H1 (cell line): ENCODE measurements around the gene ADCY5. TPM values are rescaled to one million over a fixed set of nuclear protein-coding genes. Genes with fewer than 3 reads are reported as not detected.

Experiments
- CTCF ChIA-PET: fragments of 300-600 bp; sonication (Branson Sonifier 250); formaldehyde crosslinking; loops from one replicate; lab custom pipeline; 2021; ENCODE audit not compliant: partially characterized antibody; lab: Charles Lee
- POLR2A ChIA-PET: fragments of 300-600 bp; sonication (Branson Sonifier 250); formaldehyde crosslinking; loops from one replicate; lab custom pipeline; 2021; ENCODE audit warnings: inconsistent platforms; ENCODE audit not compliant: partially characterized antibody; lab: Charles Lee
- DNase-seq, 2 experiments: peaks; one replicate each; pipeline versions ENCODE4 v3.0.0 to v3.0.0-alpha.2; 2010 to 2022; ENCODE audit warnings: low spot score in 2 of 2, low read depth in 1 of 2, mixed read lengths in 1 of 2
- FAIRE-seq: peaks from 2 replicates; lab custom pipeline; 2011; peaks lifted over from hg19 to GRCh38; lab: Jason Lieb, UNC
- H2AFZ ChIP-seq: 2 replicates; pipeline ENCODE4 v1.8.1; 2012; ENCODE audit warnings: low read length, inconsistent platforms
- H2AK5ac ChIP-seq: 2 replicates; pipeline ENCODE4 v1.6.1; 2013; ENCODE audit warnings: low read depth, low read length
- H2BK120ac ChIP-seq: replicated peaks from 2 replicates; pipeline ENCODE3; 2013; ENCODE audit warnings: low read depth, low read length, inconsistent platforms
- H2BK12ac ChIP-seq: 2 replicates; pipeline ENCODE4 v1.6.1; 2013; ENCODE audit warnings: low read depth, low read length
- H2BK15ac ChIP-seq: 2 replicates; pipeline ENCODE4 v1.6.1; 2013; ENCODE audit warnings: low read length
- H2BK20ac ChIP-seq: 2 replicates; pipeline ENCODE4 v1.6.1; 2013; ENCODE audit warnings: low read length
- H2BK5ac ChIP-seq: 2 replicates; pipeline ENCODE4 v1.6.1; 2013; ENCODE audit warnings: low read depth, low read length
- H3K14ac ChIP-seq: 2 replicates; pipeline ENCODE4 v1.6.1; 2013; ENCODE audit warnings: inconsistent platforms; ENCODE audit not compliant: insufficient read length
- H3K18ac ChIP-seq: 2 replicates; pipeline ENCODE4 v1.6.1; 2013; ENCODE audit warnings: low read length; ENCODE audit errors: extremely low read depth
- H3K23ac ChIP-seq: 2 replicates; pipeline ENCODE4 v1.6.1; 2013; ENCODE audit warnings: inconsistent platforms; ENCODE audit not compliant: insufficient read length
- H3K23me2 ChIP-seq: 2 replicates; pipeline ENCODE4 v1.6.1; 2013; ENCODE audit warnings: low read depth, low read length
- H3K27ac ChIP-seq: 2 replicates; pipeline ENCODE4 v1.6.1; 2011; ENCODE audit warnings: low read depth, low read length, inconsistent platforms
- H3K27me3 ChIP-seq, 4 experiments: replicated peaks in 1 of 4; 1 replicate in 1 of 4; 2 replicates in 3 of 4; pipeline versions ENCODE4 v1.6.1 to v1.8.1; 2011 to 2013; ENCODE audit warnings: low read length in 3 of 4, mild to moderate bottlenecking in 3 of 4, inconsistent platforms in 2 of 4, mixed read lengths in 2 of 4, moderate library complexity in 1 of 4; ENCODE audit not compliant: control insufficient read depth in 3 of 4, insufficient read depth in 3 of 4; ENCODE audit errors: extremely low read depth in 1 of 4
- H3K36me3 ChIP-seq, 4 experiments: 2 replicates each; pipeline versions ENCODE4 v1.6.1 to v1.8.1; 2011 to 2013; ENCODE audit warnings: mild to moderate bottlenecking in 4 of 4, low read length in 3 of 4, moderate library complexity in 2 of 4, control low read depth in 1 of 4, inconsistent platforms in 1 of 4; ENCODE audit not compliant: insufficient read depth in 4 of 4, control insufficient read depth in 2 of 4
- H3K4ac ChIP-seq: replicated peaks from 2 replicates; pipeline ENCODE3; 2013; ENCODE audit warnings: low read length, low read depth, mixed read lengths, inconsistent platforms; ENCODE audit not compliant: insufficient read length
- H3K4me1 ChIP-seq, 4 experiments: replicated peaks in 1 of 4; 1 replicate in 1 of 4; 2 replicates in 3 of 4; pipeline versions ENCODE4 v1.6.1 to v1.8.1; 2011 to 2013; ENCODE audit warnings: low read length in 3 of 4, inconsistent platforms in 2 of 4, mixed read lengths in 1 of 4; ENCODE audit not compliant: insufficient read depth in 4 of 4, control insufficient read depth in 3 of 4
- H3K4me2 ChIP-seq, 2 experiments: 2 replicates each; pipeline versions ENCODE4 v1.6.1 to v1.8.1; 2011 to 2013; ENCODE audit warnings: low read depth in 2 of 2, low read length in 2 of 2, control low read depth in 1 of 2, inconsistent platforms in 1 of 2, mild to moderate bottlenecking in 1 of 2; ENCODE audit not compliant: insufficient read depth in 1 of 2
- H3K4me3 ChIP-seq, 4 experiments: fragments of 200-600, 300-600 bp in 1 of 4; sonication (generic), shearing (Covaris generic), sonication (Bioruptor Twin) in 1 of 4; 2 replicates each; pipeline versions ENCODE4 v1.5.1 to v1.8.1; 2011 to 2016; ENCODE audit warnings: low read length in 4 of 4, low read depth in 3 of 4, control low read depth in 2 of 4, inconsistent platforms in 2 of 4, mild to moderate bottlenecking in 2 of 4, mixed read lengths in 1 of 4, moderate library complexity in 1 of 4; ENCODE audit not compliant: insufficient read depth in 2 of 4; ENCODE audit errors: extremely low read depth in 1 of 4
- H3K56ac ChIP-seq: replicated peaks from 2 replicates; pipeline ENCODE3; 2013; ENCODE audit warnings: low read depth, mild to moderate bottlenecking, mixed read lengths, low read length, inconsistent platforms; ENCODE audit not compliant: insufficient read length
- H3K79me1 ChIP-seq: 2 replicates; pipeline ENCODE4 v1.6.1; 2013; ENCODE audit warnings: low read depth, low read length, control low read depth
- H3K79me2 ChIP-seq, 2 experiments: 2 replicates each; pipeline versions ENCODE4 v1.6.1 to v1.8.1; 2012 to 2013; ENCODE audit warnings: low read length in 2 of 2, mild to moderate bottlenecking in 2 of 2, inconsistent platforms in 1 of 2; ENCODE audit not compliant: insufficient read depth in 2 of 2, control insufficient read depth in 1 of 2
- H3K9ac ChIP-seq, 4 experiments: replicated peaks in 1 of 4; 1 replicate in 1 of 4; 2 replicates in 3 of 4; pipeline versions ENCODE4 v1.6.1 to v1.8.1; 2011 to 2013; ENCODE audit warnings: low read depth in 3 of 4, low read length in 3 of 4, control low read depth in 2 of 4, mild to moderate bottlenecking in 2 of 4, moderate library complexity in 2 of 4, inconsistent platforms in 1 of 4; ENCODE audit errors: extremely low read depth in 1 of 4
- H3K9me3 ChIP-seq, 2 experiments: 2 replicates each; pipeline versions ENCODE4 v1.6.1 to v1.8.1; 2012 to 2013; ENCODE audit warnings: mild to moderate bottlenecking in 2 of 2, moderate library complexity in 2 of 2, control low read depth in 1 of 2, inconsistent platforms in 1 of 2, low read depth in 1 of 2, low read length in 1 of 2, mixed read lengths in 1 of 2; ENCODE audit not compliant: insufficient read depth in 2 of 2
- H4K20me1 ChIP-seq, 2 experiments: replicated peaks in 1 of 2; 2 replicates each; pipeline versions ENCODE3 to v1.8.1; 2011 to 2013; ENCODE audit warnings: inconsistent platforms in 2 of 2, low read length in 2 of 2, mild to moderate bottlenecking in 1 of 2; ENCODE audit not compliant: insufficient read depth in 2 of 2, control insufficient read depth in 1 of 2
- H4K5ac ChIP-seq: 2 replicates; pipeline ENCODE4 v1.6.1; 2013; ENCODE audit warnings: low read length, low read depth, mixed read lengths, inconsistent platforms; ENCODE audit not compliant: insufficient read length
- H4K8ac ChIP-seq: 2 replicates; pipeline ENCODE4 v1.8.0; 2013; ENCODE audit warnings: mild to moderate bottlenecking, moderate library complexity, low read length, inconsistent platforms; ENCODE audit not compliant: insufficient read depth; ENCODE audit errors: extremely low read depth
- H4K91ac ChIP-seq: replicated peaks from 2 replicates; pipeline ENCODE3; 2013; ENCODE audit warnings: low read length, mixed read lengths, inconsistent platforms; ENCODE audit not compliant: insufficient read length
- BCL11A ChIP-seq, 2 experiments: IDR thresholded peaks; one replicate each; pipeline ENCODE4 v1.6.1; 2011; ENCODE audit warnings: low read depth in 2 of 2, low read length in 2 of 2, mild to moderate bottlenecking in 2 of 2
- CHD1 ChIP-seq: IDR thresholded peaks from 2 replicates; pipeline ENCODE4 v1.6.1; 2012; ENCODE audit warnings: low read depth, low read length, improper control_type of control experiment
- MAFK ChIP-seq: IDR thresholded peaks from 2 replicates; pipeline ENCODE4 v1.6.1; 2012; ENCODE audit warnings: low read depth, mild to moderate bottlenecking, improper control_type of control experiment, low read length
- NRF1 ChIP-seq: IDR thresholded peaks from 2 replicates; pipeline ENCODE4 v1.6.1; 2011; ENCODE audit warnings: mild to moderate bottlenecking, low read depth, low read length, improper control_type of control experiment
- POLR2AphosphoS5 ChIP-seq: IDR thresholded peaks from 2 replicates; pipeline ENCODE4 v1.6.1; 2011; ENCODE audit warnings: low read depth, low read length
- POU5F1 ChIP-seq: IDR thresholded peaks from 2 replicates; pipeline ENCODE4 v1.6.1; 2011; ENCODE audit warnings: low read depth, mild to moderate bottlenecking, low read length, moderate library complexity
- RNF2 ChIP-seq: fragments of 200-900, 300-1000 bp; sonication (generic); IDR thresholded peaks from 2 replicates; pipeline ENCODE4 v1.7.1; 2016; ENCODE audit warnings: borderline replicate concordance, low read depth, mild to moderate bottlenecking, antibody characterized with exemption, low read length; ENCODE audit not compliant: poor library complexity, severe bottlenecking; ENCODE audit errors: missing control alignments
- SIN3A ChIP-seq, 2 experiments: IDR thresholded peaks in 1 of 2; conservative IDR thresholded peaks in 1 of 2; 2 replicates each; pipeline ENCODE4 v1.6.1; 2011 to 2012; ENCODE audit warnings: low read length in 2 of 2, improper control_type of control experiment in 1 of 2, low read depth in 1 of 2, mild to moderate bottlenecking in 1 of 2
- SP1 ChIP-seq: IDR thresholded peaks from 2 replicates; pipeline ENCODE4 v1.6.1; 2011; ENCODE audit warnings: low read depth, low read length
- SP4 ChIP-seq: IDR thresholded peaks from 2 replicates; pipeline ENCODE4 v1.6.1; 2012; ENCODE audit warnings: low read length, inconsistent platforms
- SRF ChIP-seq: IDR thresholded peaks from 2 replicates; pipeline ENCODE4 v1.6.1; 2011; ENCODE audit warnings: mild to moderate bottlenecking, low read depth, low read length, moderate library complexity
- TEAD4 ChIP-seq: IDR thresholded peaks from 2 replicates; pipeline ENCODE4 v1.6.1; 2012; ENCODE audit warnings: low read depth, low read length, inconsistent platforms, mixed read lengths
- YY1 ChIP-seq: IDR thresholded peaks from 2 replicates; pipeline ENCODE4 v1.6.1; 2011; ENCODE audit warnings: low read depth, mild to moderate bottlenecking, low read length
- WGBS, 2 experiments: shearing (Covaris generic) in 1 of 2; methylation state at CpG; one replicate each; pipeline versions ENCODE4 v1.1.6 to v1.1.7; 2013 to 2015; ENCODE audit warnings: low lambda C conversion rate in 2 of 2, mixed read lengths in 2 of 2, inconsistent platforms in 1 of 2, low coverage in 1 of 2, missing lambda C conversion rate in 1 of 2; ENCODE audit not compliant: insufficient replicate concordance in 2 of 2, insufficient coverage in 1 of 2, insufficient read length in 1 of 2; ENCODE audit errors: extremely low coverage in 1 of 2, missing lambda C conversion rate in 1 of 2; 5-methylcytosine and 5-hydroxymethylcytosine counted together
- polyA plus RNA-seq, 7 experiments: library from polyadenylated mRNA; depleted of rRNA in 3 of 7; stranded (reverse) in 5 of 7; unstranded in 2 of 7; fragments of >200 nt in 5 of 7; fragments of 200-250 nt in 2 of 7; gene quantifications; 1 replicate in 5 of 7; 2 replicates in 1 of 7; 4 replicates in 1 of 7; pipeline versions ENCODE4 v1.2.1 to v1.2.3, GENCODE V29; 2011 to 2013; ENCODE audit warnings: missing spikeins in 2 of 7, mixed read lengths in 2 of 7
- total RNA-seq: library from RNA; stranded (reverse); fragmentation: NEBNext Ultra II Directional; extraction: Animal tissue kit (Norgen Biotek cat#: 25700); gene quantifications from 2 replicates; pipeline ENCODE4 v1.2.1, GENCODE V29; 2021
- TF ChIP-seq, protein P1 (sequence below): IDR thresholded peaks from 2 replicates; pipeline ENCODE4 v1.6.1; 2012; ENCODE audit warnings: inconsistent platforms

The ADCY5 gene
- total and polyA plus RNA-seq, 2 of the 8 experiments (the other 6 are each of a cell fraction or from before 2014, with no cell fraction given) = 18.9 to 40.8 TPM

DNA sequence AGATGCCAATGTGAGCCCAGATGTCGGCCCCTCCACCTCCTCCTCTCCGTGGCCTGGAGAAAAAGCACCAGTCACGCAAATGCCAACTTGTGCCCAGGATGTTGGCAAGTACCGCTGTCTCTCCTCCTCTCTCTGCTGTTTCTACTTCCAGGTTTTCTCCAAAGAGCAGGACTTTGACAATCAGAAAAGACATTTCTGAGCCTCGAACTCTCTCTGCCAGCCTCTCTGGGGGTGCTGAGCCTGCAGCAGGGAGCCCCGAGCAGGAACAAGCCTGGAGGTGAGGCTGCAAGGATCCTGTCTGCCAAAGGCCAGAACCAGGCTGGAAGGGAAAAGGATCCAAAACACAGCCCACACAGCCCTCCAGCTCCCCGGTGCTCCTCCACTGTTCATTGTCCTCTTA, 157.5 kb downstream of the ADCY5 start:
- Histone ChIP-seq H3K27ac (no peak overlapping the region), H2BK120ac (no peak overlapping the region), H2AFZ (no peak overlapping the region), H3K4me2 (no peak overlapping the region), H4K8ac (no peak overlapping the region), H3K14ac (no peak overlapping the region), H3K9me3 (no peaks in the 10 kb centered on the region), H3K56ac (no peak overlapping the region), H3K79me2 (no peaks in the 10 kb centered on the region), H3K23ac (no peak overlapping the region), H3K36me3 (peaks cover 5 to 19% (median 13%) of the 10 kb centered on the region in 4 experiments; a peak in 7 of 8 replicates), H3K4me3 (no peak overlapping the region), H4K5ac (no peak overlapping the region), H2BK20ac (no peak overlapping the region), H3K18ac (no peak overlapping the region), H3K4me1 (peaks cover 0 to 2% (median 0%) of the 10 kb centered on the region in 4 experiments; a peak in 1 of 7 replicates), H3K9ac (no peak overlapping the region), H4K20me1 (peaks cover 4 to 14% of the 10 kb centered on the region in 2 experiments), H3K79me1 (no peaks in the 10 kb centered on the region), H2BK12ac (no peak overlapping the region), H3K4ac (no peak overlapping the region), H3K23me2 (no peaks in the 10 kb centered on the region), H2BK5ac (no peak overlapping the region), H4K91ac (no peak overlapping the region), H3K27me3 (no peaks in the 10 kb centered on the region), H2AK5ac (no peak overlapping the region), H2BK15ac (no peak overlapping the region)
- ChIA-PET CTCF (interaction anchor here (1.0 to 3.7 kb wide), 5 partner anchors 10 to 30 kb away, joined by 3 to 28 read pairs (median 5); no protein-coding TSS in a partner anchor), POLR2A (interaction anchor here (1.0 to 1.3 kb wide), 2 partner anchors 11 to 29 kb away, joined by 3 read pairs; no protein-coding TSS in a partner anchor)
- WGBS, 2 experiments = 79% methylated on average over 7 of the region's 7 CpGs; no CpG with 5 or more reads in 1 of the 2 experiments
- DNase-seq (no peak), FAIRE-seq (no peak)
- TF ChIP-seq SP1 = no peak
- TF ChIP-seq SP4 = no peak
- no peak for TF ChIP-seq POLR2AphosphoS5
- TF ChIP-seq SIN3A (conservative IDR thresholded peaks at IDR 0.05 in 1 of 2, IDR thresholded peaks at IDR 0.05 in 1 of 2; ENCODE audit: low read depth in 1 of 2, low read length in 2 of 2) = no peak
- TF ChIP-seq MAFK = no peak
- no peak for TF ChIP-seq BCL11A (IDR thresholded peaks at IDR 0.05; ENCODE audit: low read depth in 2 of 2, low read length in 2 of 2)
- TF ChIP-seq YY1 = no peak
- TF ChIP-seq, protein P1, sequence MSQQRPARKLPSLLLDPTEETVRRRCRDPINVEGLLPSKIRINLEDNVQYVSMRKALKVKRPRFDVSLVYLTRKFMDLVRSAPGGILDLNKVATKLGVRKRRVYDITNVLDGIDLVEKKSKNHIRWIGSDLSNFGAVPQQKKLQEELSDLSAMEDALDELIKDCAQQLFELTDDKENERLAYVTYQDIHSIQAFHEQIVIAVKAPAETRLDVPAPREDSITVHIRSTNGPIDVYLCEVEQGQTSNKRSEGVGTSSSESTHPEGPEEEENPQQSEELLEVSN = no peak
- no peak for TF ChIP-seq POU5F1
- TF ChIP-seq CHD1 = no peak
- TF ChIP-seq TEAD4 = no peak
- TF ChIP-seq NRF1 = no peak
- TF ChIP-seq RNF2 = no peak
- no peak for TF ChIP-seq SRF
